Measurements from ENCODE around the gene PEX14.

DNA sequence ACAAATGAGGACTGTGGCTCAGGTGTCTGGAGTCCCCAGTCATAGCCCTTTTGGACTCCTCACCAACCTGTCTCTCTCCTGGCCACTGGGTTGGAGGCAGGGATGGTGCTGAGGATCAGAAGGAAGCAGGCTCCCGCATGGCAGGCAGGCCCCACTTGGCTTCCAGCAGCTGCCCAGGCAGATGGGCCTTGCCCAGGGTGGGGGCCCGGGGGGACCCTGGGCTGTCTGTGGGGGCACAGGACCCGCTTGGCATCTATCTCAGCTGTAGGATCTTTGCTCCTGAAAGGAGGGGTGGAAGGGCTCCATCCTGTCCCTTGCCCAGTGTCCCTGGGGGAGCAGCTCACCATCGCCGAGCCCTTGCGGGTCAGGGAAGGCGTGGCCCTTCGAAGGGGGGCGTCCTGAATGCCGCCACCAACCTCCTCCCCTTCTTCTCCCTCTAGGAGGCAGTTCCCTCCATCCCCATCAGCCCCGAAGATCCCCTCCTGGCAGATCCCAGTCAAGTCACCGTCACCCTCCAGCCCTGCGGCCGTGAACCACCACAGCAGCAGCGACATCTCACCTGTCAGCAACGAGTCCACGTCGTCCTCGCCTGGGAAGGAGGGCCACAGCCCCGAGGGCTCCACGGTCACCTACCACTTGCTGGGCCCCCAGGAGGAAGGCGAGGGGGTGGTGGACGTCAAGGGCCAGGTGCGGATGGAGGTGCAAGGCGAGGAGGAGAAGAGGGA is 154.5 kb downstream of the PEX14 start:
- TF ChIP-seq, protein P1, sequence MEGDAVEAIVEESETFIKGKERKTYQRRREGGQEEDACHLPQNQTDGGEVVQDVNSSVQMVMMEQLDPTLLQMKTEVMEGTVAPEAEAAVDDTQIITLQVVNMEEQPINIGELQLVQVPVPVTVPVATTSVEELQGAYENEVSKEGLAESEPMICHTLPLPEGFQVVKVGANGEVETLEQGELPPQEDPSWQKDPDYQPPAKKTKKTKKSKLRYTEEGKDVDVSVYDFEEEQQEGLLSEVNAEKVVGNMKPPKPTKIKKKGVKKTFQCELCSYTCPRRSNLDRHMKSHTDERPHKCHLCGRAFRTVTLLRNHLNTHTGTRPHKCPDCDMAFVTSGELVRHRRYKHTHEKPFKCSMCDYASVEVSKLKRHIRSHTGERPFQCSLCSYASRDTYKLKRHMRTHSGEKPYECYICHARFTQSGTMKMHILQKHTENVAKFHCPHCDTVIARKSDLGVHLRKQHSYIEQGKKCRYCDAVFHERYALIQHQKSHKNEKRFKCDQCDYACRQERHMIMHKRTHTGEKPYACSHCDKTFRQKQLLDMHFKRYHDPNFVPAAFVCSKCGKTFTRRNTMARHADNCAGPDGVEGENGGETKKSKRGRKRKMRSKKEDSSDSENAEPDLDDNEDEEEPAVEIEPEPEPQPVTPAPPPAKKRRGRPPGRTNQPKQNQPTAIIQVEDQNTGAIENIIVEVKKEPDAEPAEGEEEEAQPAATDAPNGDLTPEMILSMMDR (optimal IDR thresholded peaks at IDR 0.05 in 1 of 3, IDR thresholded peaks at IDR 0.05 in 1 of 3, conservative IDR thresholded peaks at IDR 0.05 in 1 of 3; ENCODE audit: extremely low read depth in 1 of 3, insufficient read depth in 2 of 3, low read length in 3 of 3), result no peak
- TF ChIP-seq EZH2 (IDR thresholded peaks at IDR 0.05; ENCODE audit: low read length), result no peak

Data from keratinocyte (primary cell).